RWPE1 (cell line): ENCODE measurements around the gene RFX3.

Source experiments
- CTCF ChIA-PET: fragments of 350-600 bp; sonication (Branson Sonifier 250); formaldehyde crosslinking; extraction: SDS; loops from one replicate; lab custom pipeline; 2021; lab: Yijun Ruan, JAX
- POLR2A ChIA-PET: fragments of 400-600 bp; formaldehyde crosslinking; extraction: SDS; loops from one replicate; lab custom pipeline; 2020; ENCODE audit warnings: antibody characterized with exemption; ENCODE audit not compliant: low non-redundant PET; lab: Yijun Ruan, JAX
- DNase-seq: peaks from one replicate; pipeline ENCODE4 v3.0.0; 2012; ENCODE audit warnings: low spot score
- H3K27ac ChIP-seq: fragments of 450-650 bp; 2 replicates; pipeline ENCODE4 v1.5.1; 2017
- TF ChIP-seq, protein P1 (sequence below): fragments of 450-650 bp; conservative IDR thresholded peaks from 2 replicates; pipeline ENCODE4 v1.5.1; 2017; ENCODE audit warnings: low read depth, mild to moderate bottlenecking

The RFX3 gene

DNA sequence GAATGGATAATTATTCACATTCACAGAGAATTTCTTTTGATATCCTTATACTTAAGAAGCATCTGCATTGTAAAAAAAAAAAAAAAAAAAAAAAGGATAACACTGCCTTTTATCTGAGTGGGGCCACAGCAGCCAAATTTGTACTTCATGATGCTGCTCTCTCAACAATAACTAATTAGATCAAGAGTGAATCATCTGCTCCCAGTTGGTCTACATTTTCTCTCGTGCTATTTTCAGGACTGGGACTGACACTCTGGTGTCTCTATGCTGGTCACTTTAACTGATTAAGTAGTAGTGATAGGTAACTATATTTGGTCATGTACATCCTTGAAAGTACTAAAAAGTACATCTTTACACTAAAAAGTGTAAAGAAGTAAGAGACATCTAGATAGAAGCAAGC is 90.1 kb downstream of the RFX3 start:
- CTCF ChIA-PET = no interaction called here

DNA sequence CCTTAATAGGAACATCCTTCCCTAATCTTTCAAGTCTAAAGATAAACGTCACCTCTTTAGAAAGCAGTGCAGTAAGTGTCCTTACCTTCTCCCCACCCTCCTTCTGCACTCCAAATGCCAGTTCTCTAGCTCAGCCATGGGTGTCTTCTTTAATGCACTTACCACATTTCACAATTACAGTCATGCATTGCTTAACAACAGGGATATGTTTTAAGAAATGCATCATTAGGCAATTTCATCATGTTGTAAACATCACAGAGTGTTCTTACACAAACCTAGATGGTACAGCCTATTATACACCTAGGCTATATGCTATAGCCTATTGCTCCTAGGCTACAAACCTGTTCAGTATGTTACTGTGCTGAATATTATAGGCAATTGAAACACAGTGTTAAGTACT is 91.2 kb downstream of the RFX3 start:
- TF ChIP-seq, protein P1, sequence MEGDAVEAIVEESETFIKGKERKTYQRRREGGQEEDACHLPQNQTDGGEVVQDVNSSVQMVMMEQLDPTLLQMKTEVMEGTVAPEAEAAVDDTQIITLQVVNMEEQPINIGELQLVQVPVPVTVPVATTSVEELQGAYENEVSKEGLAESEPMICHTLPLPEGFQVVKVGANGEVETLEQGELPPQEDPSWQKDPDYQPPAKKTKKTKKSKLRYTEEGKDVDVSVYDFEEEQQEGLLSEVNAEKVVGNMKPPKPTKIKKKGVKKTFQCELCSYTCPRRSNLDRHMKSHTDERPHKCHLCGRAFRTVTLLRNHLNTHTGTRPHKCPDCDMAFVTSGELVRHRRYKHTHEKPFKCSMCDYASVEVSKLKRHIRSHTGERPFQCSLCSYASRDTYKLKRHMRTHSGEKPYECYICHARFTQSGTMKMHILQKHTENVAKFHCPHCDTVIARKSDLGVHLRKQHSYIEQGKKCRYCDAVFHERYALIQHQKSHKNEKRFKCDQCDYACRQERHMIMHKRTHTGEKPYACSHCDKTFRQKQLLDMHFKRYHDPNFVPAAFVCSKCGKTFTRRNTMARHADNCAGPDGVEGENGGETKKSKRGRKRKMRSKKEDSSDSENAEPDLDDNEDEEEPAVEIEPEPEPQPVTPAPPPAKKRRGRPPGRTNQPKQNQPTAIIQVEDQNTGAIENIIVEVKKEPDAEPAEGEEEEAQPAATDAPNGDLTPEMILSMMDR = no peak
- ChIA-PET CTCF (no interaction called here), POLR2A (no interaction called here)
- H3K27ac ChIP-seq = no peak overlapping the region
- no peak for DNase-seq

More for the DNA sequence above, 90.1 kb downstream of the RFX3 start:
- H3K27ac ChIP-seq = no peak overlapping the region
- no peak for DNase-seq
- TF ChIP-seq, protein P1 = no peak
- POLR2A ChIA-PET = no interaction called here

DNA sequence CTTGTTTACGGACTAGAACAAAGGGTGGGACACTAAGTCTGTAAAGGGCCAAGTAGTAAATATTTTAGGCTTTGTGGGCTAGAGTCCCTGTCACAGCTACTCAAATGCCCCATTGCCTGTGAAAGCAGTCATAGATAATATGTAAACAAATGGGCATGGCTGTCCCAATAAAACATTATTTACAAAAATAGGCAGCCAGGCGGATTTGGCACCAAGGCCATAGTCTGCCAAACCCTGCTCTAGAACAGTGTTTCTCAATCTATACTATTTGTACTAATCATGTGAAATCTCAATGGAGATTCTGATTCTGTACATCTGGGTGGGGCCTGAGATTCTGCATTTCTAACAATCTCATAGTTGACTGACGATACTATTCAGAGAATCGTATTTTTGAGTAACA is 92.0 kb downstream of the RFX3 start:
- ChIA-PET CTCF (interaction anchor here (0.7 kb wide), 1 partner anchor 33 kb away, joined by 6 read pairs; no protein-coding TSS in a partner anchor), POLR2A (no interaction called here)
- TF ChIP-seq, protein P1 = no peak
- no peak for DNase-seq
- no peak overlapping the region for H3K27ac ChIP-seq

DNA sequence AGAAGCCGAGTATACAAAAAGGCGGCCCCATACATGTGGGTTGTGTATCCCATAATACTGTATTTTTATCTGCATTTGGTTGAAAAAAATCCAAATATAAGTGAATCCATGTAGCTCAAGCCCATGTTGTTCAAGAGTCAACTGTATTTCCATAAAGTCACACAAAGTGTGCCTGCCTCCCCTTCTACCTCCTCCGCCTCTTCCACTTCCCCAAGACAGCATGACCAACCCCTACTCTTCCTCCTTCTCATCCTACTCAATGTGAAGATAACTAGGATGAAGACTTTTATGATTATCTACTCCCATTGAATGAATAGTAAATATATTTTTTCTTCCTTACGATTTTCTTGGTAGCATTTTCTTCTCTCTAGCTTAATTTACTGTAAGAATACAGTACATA is 92.7 kb downstream of the RFX3 start:
- TF ChIP-seq, protein P1 = no peak
- no peak overlapping the region for H3K27ac ChIP-seq
- CTCF ChIA-PET = interaction anchor here (0.7 kb wide), 1 partner anchor 33 kb away, joined by 6 read pairs; no protein-coding TSS in a partner anchor
- POLR2A ChIA-PET = no interaction called here
- no peak for DNase-seq

DNA sequence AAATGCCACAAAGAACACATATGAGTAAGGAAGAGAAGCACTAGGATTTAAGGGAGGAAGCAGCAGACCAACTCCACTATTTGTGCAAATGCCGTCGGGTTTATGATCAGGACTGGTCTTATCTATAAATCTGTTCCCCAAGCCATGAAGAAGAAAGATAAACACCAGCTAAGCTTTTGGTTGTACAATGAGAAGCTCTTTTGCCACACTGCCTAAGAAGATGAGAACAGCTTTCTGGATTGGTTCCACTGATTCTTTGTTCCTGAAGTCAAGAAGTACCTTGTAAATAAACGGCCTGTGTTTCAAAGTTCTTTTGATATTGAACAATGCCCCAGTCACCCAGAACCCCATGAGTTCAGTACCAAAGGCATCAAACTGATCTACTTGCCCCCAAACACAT is 93.9 kb downstream of the RFX3 start:
- ChIA-PET CTCF (no interaction called here), POLR2A (no interaction called here)
- H3K27ac ChIP-seq = no peak overlapping the region
- DNase-seq = no peak
- TF ChIP-seq, protein P1 = no peak

DNA sequence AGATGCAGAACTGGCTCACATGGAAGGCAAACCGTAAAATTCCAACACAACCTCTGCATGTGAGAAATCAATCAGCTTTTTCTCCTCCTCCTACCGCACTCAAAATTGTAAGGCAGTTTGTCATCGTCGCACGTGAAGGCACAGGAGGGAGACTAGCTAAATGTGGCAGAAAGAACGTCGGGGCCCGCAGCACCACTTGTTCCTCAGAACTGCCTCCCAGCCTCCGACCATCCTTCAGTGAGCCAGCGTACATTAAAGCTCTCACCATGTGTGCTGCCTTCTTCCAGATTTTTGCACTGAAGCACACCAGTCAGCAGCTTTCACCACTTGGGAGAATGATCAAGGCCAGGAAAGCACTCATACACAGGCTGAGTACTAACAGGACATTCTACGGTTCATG is 105.9 kb downstream of the RFX3 start:
- no peak for DNase-seq
- ChIA-PET POLR2A (no interaction called here), CTCF (no interaction called here)

More for the DNA sequence above, 105.9 kb downstream of the RFX3 start:
- TF ChIP-seq, protein P1 = no peak
- H3K27ac ChIP-seq = no peak overlapping the region
